NCI-H460 (cell line): ENCODE data around the gene SCNN1G. TPM values are rescaled to one million over a fixed set of nuclear protein-coding genes. Genes with fewer than 3 reads are reported as not detected.
"Not testable (repeated sequence)": the region's sequence is repeated elsewhere in the genome, so short reads cannot be mapped to it uniquely, and the experiment has no call there.

Experiments
- DNase-seq: peaks from one replicate; pipeline ENCODE4 v3.0.0-alpha.2; 2016; ENCODE audit warnings: low read depth; ENCODE audit errors: extremely low read depth
- total RNA-seq: library from RNA; depleted of rRNA; stranded (reverse); fragments of >200 nt; shearing (Covaris generic); gene quantifications from 2 replicates; pipeline ENCODE4 v1.2.3, GENCODE V29; 2014; rRNA removed

Gene SCNN1G
- total RNA-seq, 1 experiment from 2014 or later = not detected

DNA sequence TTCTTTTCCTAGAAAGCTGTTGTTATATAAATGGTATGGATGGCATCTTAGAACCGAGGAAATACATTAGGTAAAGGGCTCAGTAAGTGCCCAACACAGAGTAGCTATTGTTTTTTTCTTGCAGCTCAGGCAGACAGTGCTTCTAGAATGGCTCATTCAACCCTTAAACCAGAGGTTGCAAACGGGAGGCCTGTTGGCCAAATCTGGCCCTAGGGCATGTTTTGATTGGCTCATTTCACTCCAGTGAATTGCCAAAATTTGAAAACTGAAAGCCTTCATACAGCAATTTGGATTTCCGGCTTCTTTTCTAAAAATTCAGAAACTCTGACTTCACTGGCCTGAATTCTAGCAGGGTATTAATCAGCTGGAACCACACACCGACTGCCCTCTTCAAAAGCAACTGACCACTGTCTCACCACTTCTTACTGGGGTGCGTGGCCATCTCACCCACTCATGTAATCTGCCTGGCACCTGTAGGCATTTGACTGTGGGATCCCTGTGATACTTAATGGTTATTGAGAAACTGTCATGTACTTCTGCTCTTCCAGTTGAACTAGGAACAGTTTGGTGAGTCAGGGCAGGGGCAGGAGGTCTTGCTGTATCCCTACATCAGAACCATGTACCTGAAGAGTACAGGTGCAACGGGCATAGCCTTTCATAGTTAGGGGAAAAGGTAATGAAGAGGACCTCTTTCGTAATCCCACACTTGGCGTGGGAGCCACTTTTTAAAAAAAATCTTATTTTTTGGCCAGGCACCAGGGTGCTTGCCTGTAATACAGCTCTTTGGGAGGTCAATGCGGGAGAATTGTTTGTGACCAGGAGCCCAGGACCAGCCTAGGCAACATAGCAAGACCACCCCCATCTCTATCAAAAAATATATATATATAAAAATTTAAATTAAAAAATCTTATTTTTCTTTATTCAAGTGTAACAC is 66.0 kb downstream of the SCNN1G start:
- no peak for DNase-seq

GRCh38 chr16:23249830-23250229 is 67.3 kb downstream of the SCNN1G start:
- DNase-seq = no peak

DNA sequence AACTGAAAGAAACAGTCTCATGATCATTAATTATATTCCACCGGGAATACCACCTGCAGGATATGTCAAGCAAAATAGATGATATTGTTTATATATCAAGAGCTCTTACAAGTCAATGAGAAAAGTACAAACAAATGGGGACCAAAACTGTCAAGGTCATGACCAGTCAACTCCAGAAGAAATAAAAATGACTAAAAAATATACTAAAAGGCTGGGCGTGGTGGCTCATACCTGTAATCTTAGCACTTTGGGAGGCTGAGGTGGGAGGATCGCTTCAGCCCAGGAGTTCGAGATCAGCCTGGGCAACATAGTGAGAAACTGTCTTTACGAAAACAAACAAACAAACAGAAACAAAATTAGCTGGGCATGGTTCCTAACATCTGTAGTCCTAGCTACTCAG is 69.8 kb downstream of the SCNN1G start:
- DNase-seq = no peak

DNA sequence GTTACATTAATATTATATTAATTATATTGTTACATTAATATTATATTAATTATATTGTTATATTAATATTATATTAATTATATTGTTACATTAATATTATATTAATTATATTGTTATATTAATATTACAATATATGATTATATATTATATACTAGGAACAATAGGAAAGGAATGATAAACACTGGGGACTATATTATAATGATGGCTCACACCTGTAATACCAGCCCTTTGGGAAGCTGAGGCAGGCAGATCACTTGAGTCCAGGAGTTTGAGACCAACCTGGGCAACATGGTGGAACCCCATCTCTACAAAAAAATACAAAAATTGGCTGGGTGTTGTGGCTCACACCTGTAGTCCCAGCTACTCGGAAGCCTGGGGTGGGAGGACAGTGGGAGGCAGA is 71.1 kb downstream of the SCNN1G start:
- DNase-seq = not testable (repeated sequence)

DNA sequence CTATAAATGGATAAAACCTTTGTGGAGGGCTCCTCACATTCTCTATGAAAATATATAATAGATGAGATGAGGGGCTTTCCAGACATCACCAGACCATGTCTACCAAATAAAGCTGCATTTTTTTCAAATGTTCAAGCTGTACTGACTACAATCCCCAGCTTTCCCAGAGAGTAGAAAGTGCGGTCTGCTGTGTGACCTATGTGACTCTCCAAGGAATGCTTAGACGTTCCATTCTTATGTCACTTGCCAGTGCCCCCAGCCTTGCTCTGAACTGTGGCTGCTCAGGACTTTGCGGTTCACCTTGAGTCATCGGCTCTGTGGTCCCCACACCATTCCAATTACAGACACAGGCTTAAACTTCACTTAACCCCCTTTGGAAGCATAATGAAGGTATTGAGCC is 71.8 kb downstream of the SCNN1G start:
- DNase-seq = no peak

DNA sequence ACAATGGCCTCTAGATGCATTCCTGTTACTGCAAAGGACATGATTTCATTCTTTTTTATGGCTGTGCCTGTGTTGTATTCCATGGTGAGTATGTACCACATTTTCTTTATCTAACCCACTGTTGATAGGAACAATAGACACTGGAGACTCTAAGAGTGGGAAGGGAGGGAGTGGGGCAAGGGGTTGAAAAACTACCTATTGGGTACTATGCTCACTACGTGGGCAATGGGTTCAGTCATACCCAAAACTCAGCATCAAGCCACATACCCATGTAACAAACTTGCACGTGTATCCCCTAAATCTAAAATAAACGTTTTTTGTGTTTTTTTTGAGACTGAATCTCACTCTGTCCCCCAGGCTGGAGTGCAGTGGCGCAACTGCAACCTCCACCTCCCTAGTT is 72.5 kb downstream of the SCNN1G start:
- DNase-seq = no peak

DNA sequence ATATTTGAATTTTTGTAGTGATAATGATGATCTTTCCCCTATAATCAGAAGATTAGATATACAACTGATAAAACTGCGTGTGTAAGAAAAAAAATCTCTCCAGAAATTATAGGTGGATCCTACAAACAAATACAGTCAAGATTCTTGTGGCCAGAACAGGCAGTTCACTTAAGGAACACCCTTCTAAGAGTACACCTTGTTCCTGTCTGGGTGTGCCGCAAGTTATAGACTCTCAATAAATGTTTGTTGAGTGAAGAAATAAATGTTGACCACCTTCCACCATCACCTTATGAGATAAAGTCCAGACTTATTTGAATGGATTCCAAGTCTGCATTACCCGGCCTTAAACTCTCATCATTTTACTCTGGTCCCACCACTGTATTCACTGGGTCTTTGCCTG is 73.9 kb downstream of the SCNN1G start:
- DNase-seq = no peak

DNA sequence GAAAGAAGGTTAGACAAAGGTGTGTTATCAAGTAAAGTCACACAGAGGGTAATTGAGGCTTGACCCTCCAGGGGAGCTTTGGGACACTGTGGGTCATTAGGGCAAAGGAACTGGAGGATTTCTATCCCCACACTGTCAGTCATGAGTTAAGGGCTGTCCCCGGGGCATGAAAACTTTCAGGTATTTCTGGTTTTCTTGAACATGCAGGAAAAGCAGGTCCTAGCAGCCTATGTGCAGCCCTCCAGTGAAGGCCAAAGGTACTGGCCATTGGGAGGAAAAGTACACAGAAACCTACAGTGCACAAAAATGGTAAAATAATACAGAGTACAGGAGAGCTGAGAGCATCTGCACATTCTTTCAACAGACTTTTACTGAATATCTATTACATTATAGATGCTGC is 75.1 kb downstream of the SCNN1G start:
- no peak for DNase-seq

GRCh38 chr16:23258919-23259237 is 76.3 kb downstream of the SCNN1G start:
- no peak for DNase-seq

Other genes starting within 250 kb of the SCNN1G start
- gene USP31, start 33.3 kb upstream of the SCNN1G start, total RNA-seq = 7.5 and 8.5 TPM in 2 replicates
- not detected in 2 replicates for gene SCNN1B, start 119.6 kb downstream of the SCNN1G start, total RNA-seq